HG03521 (cell line): Measurements from ENCODE around the gene TMTC2.

ENCODE experiments used
- ATAC-seq: cut with Tn5 transposase; IDR thresholded peaks from one replicate; pipeline ENCODE4 v1.9.1; 2021; ENCODE audit warnings: mild to moderate bottlenecking, moderate library complexity; ENCODE audit not compliant: unreplicated experiment

TMTC2 gene

DNA sequence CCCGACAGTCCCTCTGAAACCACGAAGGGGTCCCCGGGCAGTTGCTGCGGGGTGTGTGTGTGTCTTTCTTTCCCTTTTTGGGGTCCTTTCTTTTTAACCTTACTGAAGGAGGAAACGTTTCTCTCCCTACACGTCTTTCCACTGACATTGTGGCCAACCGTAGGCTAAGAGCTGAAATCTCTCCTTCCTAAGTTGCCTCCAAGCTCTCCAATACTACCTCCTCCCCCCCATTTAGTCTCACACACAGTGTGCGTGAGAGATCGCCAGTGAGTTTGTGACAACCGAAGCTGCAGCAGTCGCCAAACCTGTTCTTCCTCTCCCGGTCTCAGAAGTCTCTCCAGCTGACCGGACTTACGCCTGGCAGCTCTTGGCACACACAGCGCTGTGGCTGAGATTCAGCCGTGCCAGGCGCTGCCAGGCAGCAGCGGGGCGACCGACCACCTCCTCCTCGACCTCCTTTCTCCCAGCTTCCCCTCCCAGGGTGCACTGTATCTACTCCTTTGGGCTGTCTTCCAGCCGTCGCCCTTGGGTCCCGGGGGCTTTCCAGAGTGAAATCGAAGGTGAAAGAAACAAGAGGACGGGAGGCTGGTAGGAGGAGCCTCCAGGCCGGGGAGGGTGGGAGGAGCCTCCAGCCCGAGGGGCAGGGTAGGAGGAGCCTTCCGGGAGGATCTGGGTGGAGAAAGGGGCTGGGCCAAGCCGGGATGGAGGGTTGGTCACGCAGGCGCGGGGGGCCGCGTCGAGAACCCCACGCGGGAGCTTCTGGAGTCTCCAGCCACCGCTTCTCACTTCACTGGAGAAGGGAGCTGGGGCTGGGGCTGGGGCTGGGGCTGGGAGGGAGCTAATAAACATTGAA lies at the start of gene TMTC2:
TMTC2 (plus strand) TSS at position 739 of the 853 bp plus-strand sequence.
- ATAC-seq = peak; percentile 85

DNA sequence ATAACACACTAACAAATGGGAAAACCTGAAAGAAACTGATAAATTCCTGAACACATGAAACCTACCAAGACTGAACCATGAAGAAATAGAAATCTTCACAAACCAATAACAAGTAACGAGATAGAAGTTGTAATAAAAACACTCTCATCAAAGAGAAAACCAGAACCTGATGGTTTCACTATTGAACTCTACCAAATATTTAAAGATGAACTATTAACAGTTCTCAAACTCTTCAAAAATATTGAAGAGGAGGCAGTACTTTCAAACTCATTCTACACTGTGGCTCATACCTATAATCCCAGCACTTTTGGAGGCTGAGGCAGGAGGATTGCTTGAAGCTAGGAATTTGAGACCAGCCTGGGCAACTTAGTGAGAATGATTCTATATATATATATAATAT lies 48.4 kb upstream of the TMTC2 start:
- ATAC-seq = no peak

DNA sequence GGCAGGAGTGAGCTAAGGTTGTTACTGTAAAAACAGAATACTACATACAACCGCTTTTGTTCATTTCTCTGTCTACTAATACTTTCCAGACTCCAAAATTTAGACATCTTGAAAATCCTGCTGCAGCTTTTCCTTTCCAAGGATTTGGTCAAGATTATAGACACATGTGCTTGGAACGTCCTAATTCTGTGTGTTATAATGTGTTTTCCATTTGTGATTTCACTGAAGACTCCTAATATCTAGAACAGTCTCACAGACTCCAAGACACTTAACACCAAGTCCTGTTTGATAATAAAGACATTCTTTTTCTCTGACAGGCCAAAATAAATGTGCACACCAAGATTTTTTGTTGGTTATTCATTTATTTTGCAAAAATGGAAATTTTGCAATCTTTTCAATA lies 41.8 kb upstream of the TMTC2 start:
- no peak for ATAC-seq

DNA sequence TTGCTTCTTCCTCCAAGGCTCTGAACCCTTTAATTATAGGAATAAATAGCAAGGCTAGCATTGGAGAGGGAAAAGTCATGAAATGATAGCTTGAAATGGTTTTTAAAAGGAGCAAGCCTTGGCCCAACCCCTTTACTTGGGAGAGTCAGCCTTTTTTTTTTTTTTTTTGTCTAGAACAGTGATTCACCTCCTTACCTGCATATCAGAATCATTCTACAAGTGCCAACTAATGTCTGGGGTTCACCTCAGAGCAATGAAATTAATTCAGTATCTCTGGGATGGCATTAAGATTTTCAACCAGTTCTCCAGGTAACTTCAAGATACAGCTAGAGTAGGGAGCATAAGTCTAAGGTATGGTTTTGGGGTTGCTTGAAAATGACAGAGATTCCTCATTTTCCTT lies 41.3 kb upstream of the TMTC2 start:
- no peak for ATAC-seq

DNA sequence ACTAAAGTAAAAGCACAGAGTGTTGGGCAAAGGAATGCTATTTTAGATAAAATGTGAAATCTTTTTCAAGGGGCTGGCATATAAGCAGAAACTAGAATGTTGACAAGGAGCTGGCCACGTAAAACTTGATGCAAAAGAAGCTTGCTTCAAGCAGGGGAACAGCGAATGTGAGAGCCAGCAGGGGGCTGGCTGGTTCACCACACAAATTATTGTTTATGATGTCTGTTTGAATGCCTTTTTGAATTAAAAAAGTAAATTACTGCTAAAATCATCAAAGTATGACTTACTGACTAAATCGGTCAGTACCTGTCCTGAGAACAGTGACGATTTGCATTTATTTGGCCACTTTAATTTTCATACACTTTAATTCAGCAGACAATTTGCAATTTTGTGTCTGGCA lies 38.9 kb upstream of the TMTC2 start:
- ATAC-seq = no peak

DNA sequence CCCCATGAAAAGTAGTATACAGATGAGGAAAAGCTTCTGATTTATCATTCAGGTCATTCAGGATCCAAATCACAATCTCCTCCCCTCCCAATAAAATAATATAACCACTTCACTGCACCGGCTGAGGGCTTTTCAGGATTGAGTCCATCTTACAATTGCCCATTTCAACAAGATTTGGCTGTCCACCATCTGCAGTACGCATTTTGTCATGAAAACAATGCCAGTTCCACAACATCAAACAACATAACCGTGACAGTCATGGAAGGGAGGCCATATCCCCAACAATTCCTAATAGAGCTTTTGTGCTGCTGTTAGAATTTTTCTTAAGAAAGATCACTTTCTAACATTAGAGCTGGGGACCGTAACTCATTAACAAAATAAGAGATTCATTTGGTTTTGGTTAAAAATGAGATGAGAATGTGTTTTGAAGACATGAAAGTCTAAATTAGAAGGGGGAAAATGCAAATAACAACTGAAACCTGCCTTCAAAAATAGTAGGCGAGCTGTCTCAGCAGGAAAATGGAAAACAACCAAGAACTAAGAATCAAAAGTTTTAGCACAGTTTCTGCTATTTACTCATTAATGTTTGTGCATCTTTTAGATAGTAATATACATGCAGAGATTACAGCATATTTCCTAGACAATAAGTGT lies 38.3 kb upstream of the TMTC2 start:
- ATAC-seq = peak; percentile 22

DNA sequence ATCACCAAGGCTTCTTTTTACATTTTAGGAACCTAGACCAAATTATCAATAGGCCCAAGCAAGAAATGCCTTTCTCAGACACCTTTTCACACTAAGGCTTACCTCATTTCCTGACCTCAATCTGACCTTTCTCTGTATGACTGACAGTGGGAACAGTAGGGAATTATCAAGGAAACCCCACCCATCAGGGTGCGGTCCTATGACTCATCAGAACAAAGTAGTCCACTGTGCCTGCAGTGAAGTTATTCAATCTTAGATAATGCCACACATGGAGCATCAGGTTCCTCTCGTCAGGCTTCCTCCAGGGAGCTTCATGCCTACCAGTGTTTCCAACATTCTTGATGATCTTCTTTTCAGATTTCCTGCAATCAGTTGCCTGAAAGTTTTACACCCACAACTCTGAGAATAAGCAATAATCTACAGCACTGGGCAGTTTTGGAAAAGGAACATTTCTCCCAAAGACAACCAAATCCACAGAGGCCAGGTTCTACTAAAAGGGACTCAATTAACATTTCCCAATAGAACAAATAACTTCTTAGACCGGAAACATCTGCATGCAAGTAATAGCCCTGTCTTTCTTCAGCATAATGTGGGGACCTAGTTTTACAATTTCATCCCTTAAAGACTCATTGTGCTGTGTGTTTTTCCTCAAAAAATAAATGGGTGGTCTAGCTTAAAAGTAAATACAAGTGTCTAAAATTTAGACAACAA lies 35.9 kb upstream of the TMTC2 start:
- ATAC-seq = peak; percentile 76

DNA sequence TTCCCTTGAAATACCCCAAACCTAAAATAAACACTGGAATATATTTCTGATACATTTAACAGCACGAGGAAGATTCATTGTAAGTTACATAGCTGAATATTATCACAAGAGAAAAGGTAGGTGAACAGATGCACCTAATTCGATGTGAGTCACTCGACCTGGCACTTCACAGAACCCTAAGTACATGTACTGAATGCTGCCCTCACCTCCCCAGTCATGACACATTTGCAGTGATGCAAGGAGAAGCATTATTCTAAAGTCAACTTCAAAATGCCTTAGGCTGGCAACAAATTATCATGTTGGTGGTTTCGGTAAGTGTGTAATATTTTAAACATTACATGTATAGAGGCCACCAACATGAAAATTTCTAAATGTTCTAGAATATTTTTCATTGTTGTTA lies 35.2 kb upstream of the TMTC2 start:
- ATAC-seq = no peak

DNA sequence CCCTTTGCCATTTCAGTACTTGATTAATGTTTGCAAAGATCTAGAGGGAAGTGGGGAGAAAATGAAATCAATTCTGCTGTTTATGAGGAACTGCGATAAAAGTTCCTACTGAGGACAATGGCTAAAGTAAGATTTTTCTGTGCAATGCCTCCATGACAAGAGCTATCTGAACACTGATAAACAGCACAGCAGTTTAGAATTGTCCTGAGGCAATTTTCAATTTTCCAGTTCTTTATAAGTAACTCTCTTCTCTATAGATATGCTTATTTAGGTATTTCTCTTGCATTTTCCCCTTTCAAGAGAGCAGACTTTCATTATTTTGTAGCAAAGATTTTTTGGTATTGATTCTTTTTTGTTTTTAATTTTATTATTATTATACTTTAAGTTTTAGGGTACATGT lies 34.6 kb upstream of the TMTC2 start:
- no peak for ATAC-seq

DNA sequence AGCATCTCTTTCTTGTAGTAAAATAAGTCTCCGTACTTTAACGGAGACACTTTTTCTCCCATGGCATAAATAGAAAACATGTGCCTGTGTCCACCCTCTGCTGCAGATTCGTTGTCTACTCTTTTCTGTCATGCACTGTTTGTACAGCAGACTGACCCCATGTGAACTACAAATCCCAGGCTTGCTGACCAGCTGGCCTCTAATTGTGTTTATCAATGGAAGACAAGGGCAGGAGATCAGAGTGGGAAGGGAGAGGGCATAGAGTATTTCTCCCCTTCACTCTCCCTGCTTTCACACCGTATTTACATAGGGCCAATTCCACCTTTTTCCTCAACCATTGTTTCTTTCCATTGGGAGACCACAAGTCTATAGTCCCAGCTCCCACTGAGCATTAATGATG lies 31.0 kb upstream of the TMTC2 start:
- no peak for ATAC-seq

DNA sequence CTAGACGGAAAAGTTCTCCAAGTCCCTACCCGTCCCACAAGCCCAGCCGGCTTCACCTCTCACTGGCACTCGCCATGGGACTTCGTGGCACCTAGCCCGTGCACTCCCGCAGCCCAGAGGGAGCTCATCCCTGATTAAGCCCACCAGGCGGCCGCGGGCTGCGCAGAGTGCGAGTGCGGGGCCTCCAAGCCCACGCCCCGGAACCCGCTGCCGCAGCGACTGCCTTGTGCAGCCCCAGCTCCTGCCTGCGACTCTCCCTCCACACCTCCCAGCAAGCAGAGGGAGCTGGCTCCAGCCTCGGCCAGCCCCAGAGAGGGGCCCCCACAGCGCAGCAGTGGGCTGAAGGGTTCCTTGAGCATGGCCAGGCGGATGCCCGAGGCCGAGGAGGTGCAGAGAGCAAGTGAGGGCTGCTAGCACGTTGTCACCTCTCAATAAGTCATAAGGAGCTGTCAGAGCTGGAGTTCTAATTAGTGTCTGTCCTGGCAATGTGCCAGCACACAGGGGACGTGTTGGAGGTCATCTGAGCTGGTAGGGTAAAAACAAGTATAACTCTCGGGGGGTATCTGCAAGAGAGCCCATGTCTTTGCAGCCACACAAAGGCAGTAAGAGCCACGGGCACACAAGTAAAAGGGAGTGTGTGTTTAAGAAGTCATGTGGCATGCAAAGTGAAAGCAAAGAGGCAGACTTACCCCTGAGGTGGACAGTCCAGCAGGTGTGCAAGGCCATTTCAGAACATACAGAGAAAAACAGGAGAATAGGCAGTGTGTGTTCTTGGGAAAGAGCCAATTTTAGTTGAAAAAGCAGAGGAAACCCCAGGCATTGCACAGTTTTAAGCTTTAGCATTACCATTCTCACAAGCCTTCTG lies 27.1 kb upstream of the TMTC2 start:
- ATAC-seq = no peak

DNA sequence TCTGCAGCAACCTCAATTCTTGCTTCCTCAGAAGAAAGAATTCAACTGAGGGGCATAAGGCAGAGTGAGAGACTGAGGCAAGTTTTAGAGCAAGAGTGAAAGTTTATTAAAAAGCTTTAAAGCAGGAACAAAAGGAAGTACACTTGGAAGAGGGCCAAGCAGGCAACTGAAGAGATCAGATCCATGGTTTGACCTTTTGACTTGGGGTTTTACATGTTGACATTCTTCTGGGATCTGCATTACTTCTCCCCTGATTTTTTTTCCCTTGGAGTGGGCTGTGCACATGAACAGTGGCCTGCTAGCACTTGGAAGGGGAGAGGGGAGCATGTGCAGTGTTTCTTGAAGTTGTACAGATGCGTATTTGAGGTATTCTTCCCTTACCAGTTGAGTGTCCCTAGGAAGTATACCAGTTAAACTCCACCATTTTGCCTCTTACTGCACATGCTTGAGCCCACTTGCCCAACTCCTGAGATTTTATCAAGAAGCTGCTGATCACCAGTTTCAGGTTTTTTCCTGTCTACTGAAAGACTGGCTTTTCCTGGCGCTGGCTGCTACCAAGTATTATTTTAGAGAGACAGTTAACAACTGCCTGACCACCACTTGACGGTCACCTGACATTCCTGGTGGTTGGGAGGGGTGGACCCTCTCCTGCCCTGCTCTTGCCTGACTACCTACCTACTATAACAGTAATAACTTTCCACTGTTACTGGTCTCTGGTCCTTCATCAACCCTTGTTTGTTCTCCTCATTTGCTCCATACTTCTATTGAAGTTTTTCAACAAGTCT lies 26.0 kb upstream of the TMTC2 start:
- ATAC-seq = no peak

DNA sequence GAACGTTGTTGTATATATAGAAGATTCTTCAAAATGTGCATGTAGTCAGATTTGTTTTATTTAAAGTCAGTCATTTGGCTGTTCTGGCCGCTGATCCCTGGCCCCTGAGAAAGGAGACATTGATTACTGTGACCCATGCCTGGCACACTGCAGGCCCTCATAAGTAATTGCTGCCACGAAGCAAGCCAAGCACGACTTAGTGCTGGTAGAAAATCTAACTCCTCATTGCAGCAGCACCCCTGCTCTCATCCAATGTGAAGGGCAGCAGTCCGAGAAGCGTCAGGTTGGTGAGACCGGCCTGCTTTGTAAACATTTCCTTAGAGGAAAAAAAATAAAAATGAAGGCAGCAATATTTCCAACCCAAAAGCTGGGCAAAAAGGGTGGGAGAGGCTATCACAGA lies 22.8 kb upstream of the TMTC2 start:
- ATAC-seq = no peak

DNA sequence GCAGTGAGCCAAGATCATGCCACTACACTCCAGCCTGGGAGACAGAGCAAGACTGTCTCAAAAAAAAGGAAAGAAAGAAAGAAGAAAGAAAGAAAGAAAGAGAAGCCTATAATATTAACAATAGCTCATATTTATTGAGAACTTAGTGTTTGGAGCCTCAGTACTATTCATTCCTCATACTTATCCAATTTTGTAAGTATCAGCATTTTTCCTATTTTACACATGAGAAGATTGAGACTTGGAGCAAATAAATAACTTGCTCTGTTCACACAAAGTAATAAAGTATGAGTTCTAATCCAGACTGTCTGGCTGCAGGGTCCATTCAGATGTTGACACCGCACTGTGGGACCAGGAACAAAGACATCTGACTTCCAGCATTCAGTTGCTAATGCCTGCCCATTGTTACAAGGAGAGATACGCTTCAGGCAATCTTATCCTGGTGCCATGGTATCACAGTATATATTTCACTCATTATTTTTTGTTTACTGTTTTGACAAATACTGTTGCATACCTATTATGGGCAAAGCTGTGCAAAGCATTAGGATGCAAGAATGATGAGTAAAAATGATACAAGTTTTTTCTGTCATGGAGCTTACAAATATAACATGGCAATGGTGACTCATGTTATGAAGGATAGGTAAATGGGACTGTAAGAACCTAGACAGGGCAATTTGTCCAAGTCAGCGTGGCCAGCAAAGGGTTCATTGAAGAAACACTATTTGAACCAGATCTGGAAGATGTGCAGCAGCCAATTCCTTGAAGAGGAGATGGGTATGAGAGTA lies 21.4 kb upstream of the TMTC2 start:
- ATAC-seq = no peak

DNA sequence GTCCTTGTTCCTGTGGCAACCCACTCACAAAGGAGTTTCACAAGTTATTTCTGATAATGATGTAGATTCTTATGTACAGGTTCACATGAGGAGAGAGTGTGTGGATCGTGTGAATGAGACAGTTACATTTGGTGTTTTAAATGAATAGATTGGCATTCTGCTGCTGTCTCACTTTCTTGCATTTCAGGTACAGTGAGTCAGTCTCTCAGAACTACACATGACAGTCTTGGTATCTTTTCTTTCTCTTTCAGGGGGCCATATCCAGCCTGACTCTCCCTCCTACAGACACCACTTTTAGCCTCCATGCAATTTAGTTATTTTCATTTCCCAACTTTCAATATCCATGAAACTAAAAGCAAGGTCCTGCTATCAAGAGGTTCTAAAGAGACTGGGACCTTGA lies 19.9 kb upstream of the TMTC2 start:
- ATAC-seq = no peak

DNA sequence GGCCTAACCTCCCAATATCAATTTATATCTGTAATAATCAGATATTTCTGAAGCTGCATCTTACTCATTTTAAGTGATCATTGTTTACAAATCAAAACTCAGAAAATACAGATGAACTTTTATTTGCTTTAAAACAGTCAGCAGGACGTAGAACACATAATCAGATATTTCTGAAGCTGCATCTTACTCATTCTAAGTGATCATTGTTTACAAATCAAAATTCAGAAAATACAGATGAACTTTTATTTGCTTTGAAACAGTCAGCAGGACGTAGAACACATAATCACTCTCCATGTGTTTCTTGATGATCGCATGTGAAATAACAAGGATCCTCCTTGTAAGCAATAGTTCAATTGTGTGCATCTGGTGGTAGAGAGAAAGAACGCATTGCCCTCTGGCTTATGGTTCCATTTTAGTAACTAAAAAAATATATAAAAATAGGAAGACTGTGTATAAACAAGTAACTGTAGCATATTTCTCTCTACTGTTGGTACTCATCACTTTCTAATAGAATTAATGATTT lies 15.0 kb upstream of the TMTC2 start:
- no peak for ATAC-seq

DNA sequence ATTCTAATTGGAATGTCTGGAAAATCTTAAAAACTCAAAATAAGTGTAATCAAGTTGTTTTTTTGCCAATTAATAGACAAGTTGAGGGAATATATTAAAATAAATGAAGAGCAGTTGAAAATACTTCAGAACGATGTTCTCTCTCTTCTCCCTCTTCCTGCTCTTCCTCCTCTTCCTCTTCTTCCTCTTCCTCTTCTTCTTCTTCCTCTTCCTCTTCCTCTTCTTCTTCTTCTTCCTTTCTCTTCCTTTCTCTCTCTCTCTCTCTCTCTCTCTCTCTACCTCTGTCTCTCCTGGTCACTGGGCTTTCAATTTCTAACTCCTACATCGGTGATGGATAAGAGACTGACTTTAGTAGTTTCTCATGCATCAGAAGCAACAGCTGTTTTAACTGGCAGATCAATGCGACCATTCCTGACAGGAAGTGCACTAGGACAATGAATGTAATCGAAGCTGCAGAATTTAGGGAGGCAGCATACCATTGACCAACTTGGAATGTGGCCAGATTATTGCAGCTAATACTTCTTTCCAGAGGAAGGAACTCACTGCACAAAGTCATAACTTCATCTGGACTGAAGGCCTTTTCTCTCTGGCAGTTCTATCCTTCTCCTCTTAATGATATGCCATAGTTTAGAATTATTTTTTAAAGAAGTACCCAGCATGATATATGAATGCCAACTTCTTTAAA lies 13.8 kb upstream of the TMTC2 start:
- no peak for ATAC-seq

DNA sequence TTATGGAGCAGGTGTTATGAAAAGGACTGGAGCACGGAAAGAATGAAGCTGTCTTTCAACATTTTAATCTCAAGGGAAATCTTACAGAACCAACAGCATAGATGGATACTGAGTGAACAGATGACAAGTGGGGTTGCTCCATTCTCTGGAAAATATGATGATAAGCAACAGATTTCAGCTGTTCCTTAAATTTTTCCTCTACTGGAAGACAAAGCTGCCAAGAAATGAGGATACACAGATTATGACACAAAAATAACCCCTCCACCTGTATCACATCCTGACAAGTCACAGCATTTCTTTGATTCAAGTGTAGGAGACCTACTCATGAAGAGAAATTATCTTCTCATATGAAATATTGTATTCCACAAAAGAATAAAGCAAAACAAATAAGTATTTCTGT lies 13.0 kb upstream of the TMTC2 start:
- no peak for ATAC-seq

DNA sequence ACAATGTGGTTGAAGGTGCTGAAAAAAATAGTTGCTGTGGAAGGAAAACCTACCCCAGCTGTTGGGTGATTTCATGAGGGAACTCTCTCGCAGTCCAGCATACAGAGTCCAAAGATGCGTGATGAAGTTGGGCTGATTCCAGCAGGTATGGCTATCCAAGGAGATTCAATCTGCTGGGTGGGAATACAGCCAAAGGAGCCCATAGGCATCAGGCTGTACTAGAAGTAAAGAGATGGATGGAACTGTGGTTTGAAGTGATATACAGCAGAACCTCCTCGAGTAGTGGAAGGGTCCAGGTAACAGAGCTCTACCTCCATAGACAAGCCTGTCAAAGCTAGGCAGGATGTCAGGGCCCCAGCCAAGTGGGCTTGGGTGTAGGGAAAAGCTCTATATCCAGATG lies 11.5 kb upstream of the TMTC2 start:
- ATAC-seq = no peak
